ENCODE results near the gene TPGS2.

GRCh38 chr18:36756242-36756641, 72.6 kb downstream of the TPGS2 start:
- TF ChIP-seq CTCF (IDR thresholded peaks at IDR 0.05) (no peak), POLR2AphosphoS5 (IDR thresholded peaks at IDR 0.05) (no peak), POLR2A (IDR thresholded peaks at IDR 0.05) (no peak), EP300 (IDR thresholded peaks at IDR 0.05) (no peak)

Data from suprapubic skin (tissue), 4 donors.